SK-N-SH treated with all-trans-retinoic acid at 6 μM for 48 hours (cell line): ENCODE measurements around the gene TRAIP.

Experiments
- ARNTL ChIP-seq: fragments of 450-650 bp; formaldehyde crosslinking; IDR thresholded peaks from 2 replicates; pipeline ENCODE4 v1.5.0; 2020; ENCODE audit warnings: low read depth, mild to moderate bottlenecking, moderate library complexity, borderline replicate concordance
- CREB5 ChIP-seq: fragments of 250-450 bp; sonication (Bioruptor Pico); IDR thresholded peaks from 2 replicates; pipeline ENCODE4 v1.5.1; 2020; ENCODE audit warnings: low read depth, mild to moderate bottlenecking, moderate library complexity
- GLIS3 ChIP-seq: fragments of 250-450 bp; sonication (Bioruptor Pico); IDR thresholded peaks from 2 replicates; pipeline ENCODE4 v1.5.0; 2020; ENCODE audit warnings: mild to moderate bottlenecking, moderate library complexity
- ISL1 ChIP-seq: fragments of 250-450 bp; sonication (Bioruptor Pico); IDR thresholded peaks from 2 replicates; pipeline ENCODE4 v2.1.2; 2022; ENCODE audit warnings: mild to moderate bottlenecking, moderate library complexity
- PATZ1 ChIP-seq: fragments of 250-450 bp; sonication (Bioruptor Pico); IDR thresholded peaks from 2 replicates; pipeline ENCODE4 v1.8.0; 2020; ENCODE audit warnings: mild to moderate bottlenecking, moderate library complexity, borderline replicate concordance
- POU6F1 ChIP-seq: fragments of 250-450 bp; sonication (Bioruptor Pico); IDR thresholded peaks from 2 replicates; pipeline ENCODE4 v1.8.0; 2021; ENCODE audit warnings: low read depth, mild to moderate bottlenecking, moderate library complexity, borderline replicate concordance
- SNAI2 ChIP-seq: fragments of 250-450 bp; sonication (Bioruptor Pico); IDR thresholded peaks from 2 replicates; pipeline ENCODE4 v1.5.0; 2020; ENCODE audit warnings: mild to moderate bottlenecking, moderate library complexity
- TCF4 ChIP-seq: fragments of 250-450 bp; sonication (Bioruptor Pico); IDR thresholded peaks from 2 replicates; pipeline ENCODE4 v1.8.0; 2021; ENCODE audit warnings: mild to moderate bottlenecking, moderate library complexity, borderline replicate concordance
- TSHZ2 ChIP-seq: fragments of 250-450 bp; sonication (Bioruptor Pico); IDR thresholded peaks from 2 replicates; pipeline ENCODE4 v1.5.0; 2020; ENCODE audit warnings: mild to moderate bottlenecking, moderate library complexity
- ZC3H10 ChIP-seq: fragments of 250-450 bp; sonication (Bioruptor Pico); IDR thresholded peaks from 2 replicates; pipeline ENCODE4 v1.5.1; 2021; ENCODE audit warnings: mild to moderate bottlenecking, moderate library complexity
- ZFP3 ChIP-seq: fragments of 250-450 bp; sonication (Bioruptor Pico); IDR thresholded peaks from 2 replicates; pipeline ENCODE4 v1.5.0; 2020; ENCODE audit warnings: mild to moderate bottlenecking, moderate library complexity
- ZFP30 ChIP-seq: fragments of 450-650 bp; formaldehyde crosslinking; IDR thresholded peaks from 2 replicates; pipeline ENCODE4 v1.5.0; 2022; ENCODE audit warnings: mild to moderate bottlenecking, moderate library complexity
- ZNF565 ChIP-seq: fragments of 450-650 bp; formaldehyde crosslinking; conservative IDR thresholded peaks from 2 replicates; pipeline ENCODE4 v1.5.0; 2020; ENCODE audit warnings: low read depth, mild to moderate bottlenecking, moderate library complexity
- ZNF8 ChIP-seq: fragments of 450-650 bp; formaldehyde crosslinking; IDR thresholded peaks from 2 replicates; pipeline ENCODE4 v1.5.0; 2020; ENCODE audit warnings: mild to moderate bottlenecking, moderate library complexity

GRCh38 chr3:49871531-49872153 is 15.3 kb upstream of the TRAIP start:
- no peak for TF ChIP-seq TSHZ2 (CRISPR knock-in tag)
- TF ChIP-seq ZFP30 = no peak
- TF ChIP-seq POU6F1 (CRISPR knock-in tag) = no peak
- no peak for TF ChIP-seq ZC3H10 (CRISPR knock-in tag)
- TF ChIP-seq CREB5 (CRISPR knock-in tag) = no peak
- no peak for TF ChIP-seq SNAI2 (CRISPR knock-in tag)
- TF ChIP-seq PATZ1 (CRISPR knock-in tag) = no peak
- TF ChIP-seq GLIS3 (CRISPR knock-in tag) = no peak
- TF ChIP-seq ISL1 (CRISPR knock-in tag) = no peak
- TF ChIP-seq TCF4 (CRISPR knock-in tag) = no peak
- TF ChIP-seq ZNF8 (CRISPR knock-in tag) = no peak
- no peak for TF ChIP-seq ZNF565
- TF ChIP-seq ZFP3 = no peak
- TF ChIP-seq ARNTL (CRISPR knock-in tag) = no peak
